Type B pancreatic cell (in vitro differentiated cells): ENCODE data around the gene ACOT6. TPM values are rescaled to one million over a fixed set of nuclear protein-coding genes. Genes with fewer than 3 reads are reported as not detected.

Experiments used
- DNase-seq: peaks from one replicate; pipeline ENCODE4 v3.0.0; 2021; ENCODE audit warnings: mixed read lengths; ENCODE audit not compliant: unreplicated experiment; ENCODE audit errors: extremely low spot score
- H3K27ac Mint-ChIP-seq: 2 replicates; pipeline ENCODE4 v1.8.0; 2021; ENCODE audit warnings: mild to moderate bottlenecking, mixed read lengths
- H3K27me3 Mint-ChIP-seq: 2 replicates; pipeline ENCODE4 v1.8.0; 2021; ENCODE audit warnings: mixed read lengths
- H3K36me3 Mint-ChIP-seq: 2 replicates; pipeline ENCODE4 v1.8.0; 2021; ENCODE audit warnings: mixed read lengths
- H3K4me1 Mint-ChIP-seq: one replicate; pipeline ENCODE4 v1.8.0; 2021; ENCODE audit warnings: mixed read lengths; ENCODE audit not compliant: unreplicated experiment
- H3K4me3 Mint-ChIP-seq: 2 replicates; pipeline ENCODE4 v1.8.0; 2021; ENCODE audit warnings: mild to moderate bottlenecking, mixed read lengths
- H3K9me3 Mint-ChIP-seq: 2 replicates; pipeline ENCODE4 v1.8.0; 2021; ENCODE audit warnings: mixed read lengths
- total RNA-seq: library from RNA; stranded (reverse); gene quantifications from 2 replicates; pipeline ENCODE4 v1.2.1, GENCODE V29; 2021; ENCODE audit warnings: low replicate concordance
- TF ChIP-seq, protein P1 (sequence below): fragments of 200-600 bp; sonication (generic); conservative IDR thresholded peaks from 2 replicates; pipeline ENCODE4 v1.5.0; 2021; ENCODE audit warnings: antibody characterized with exemption, mild to moderate bottlenecking

ACOT6 gene
- total RNA-seq, 1 donor from 2014 or later: not detected

DNA sequence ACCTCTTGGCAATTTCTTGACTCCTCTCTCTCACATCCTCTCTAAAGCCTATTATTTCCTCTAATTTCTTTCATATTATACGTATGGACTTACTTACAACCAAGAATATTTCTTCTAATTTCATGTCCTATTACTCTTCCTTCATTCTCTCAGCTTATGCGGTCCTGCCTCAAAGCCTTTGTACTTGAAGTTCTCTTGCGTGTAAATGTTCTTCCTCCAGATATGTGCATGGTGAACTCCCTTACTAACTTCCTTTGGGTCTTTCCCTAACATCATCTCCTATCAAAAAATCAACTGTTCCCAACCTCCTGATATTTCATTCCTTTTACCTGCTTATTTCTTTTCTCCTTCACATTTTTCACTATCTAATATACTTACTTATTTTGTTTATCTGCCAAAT, 55.5 kb downstream of the ACOT6 start:
- no peak for DNase-seq
- H3K27me3 Mint-ChIP-seq: no peaks in the 10 kb centered on the region
- peaks cover 6% of the 10 kb centered on the region for H3K4me1 Mint-ChIP-seq
- H3K36me3 Mint-ChIP-seq: peaks cover 5% of the 10 kb centered on the region
- H3K4me3 Mint-ChIP-seq: no peak overlapping the region
- no peaks in the 10 kb centered on the region for H3K9me3 Mint-ChIP-seq
- TF ChIP-seq, protein P1, sequence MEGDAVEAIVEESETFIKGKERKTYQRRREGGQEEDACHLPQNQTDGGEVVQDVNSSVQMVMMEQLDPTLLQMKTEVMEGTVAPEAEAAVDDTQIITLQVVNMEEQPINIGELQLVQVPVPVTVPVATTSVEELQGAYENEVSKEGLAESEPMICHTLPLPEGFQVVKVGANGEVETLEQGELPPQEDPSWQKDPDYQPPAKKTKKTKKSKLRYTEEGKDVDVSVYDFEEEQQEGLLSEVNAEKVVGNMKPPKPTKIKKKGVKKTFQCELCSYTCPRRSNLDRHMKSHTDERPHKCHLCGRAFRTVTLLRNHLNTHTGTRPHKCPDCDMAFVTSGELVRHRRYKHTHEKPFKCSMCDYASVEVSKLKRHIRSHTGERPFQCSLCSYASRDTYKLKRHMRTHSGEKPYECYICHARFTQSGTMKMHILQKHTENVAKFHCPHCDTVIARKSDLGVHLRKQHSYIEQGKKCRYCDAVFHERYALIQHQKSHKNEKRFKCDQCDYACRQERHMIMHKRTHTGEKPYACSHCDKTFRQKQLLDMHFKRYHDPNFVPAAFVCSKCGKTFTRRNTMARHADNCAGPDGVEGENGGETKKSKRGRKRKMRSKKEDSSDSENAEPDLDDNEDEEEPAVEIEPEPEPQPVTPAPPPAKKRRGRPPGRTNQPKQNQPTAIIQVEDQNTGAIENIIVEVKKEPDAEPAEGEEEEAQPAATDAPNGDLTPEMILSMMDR: no peak
- no peak overlapping the region for H3K27ac Mint-ChIP-seq

Other genes with a start within 250 kb of the ACOT6 start
- gene NUMB, start 154.0 kb upstream of the ACOT6 start, total RNA-seq: 64.5 and 78.1 TPM in 2 replicates
- gene RIOX1, start 121.6 kb upstream of the ACOT6 start, total RNA-seq: 12.1 and 16.7 TPM in 2 replicates
- gene ACOT1, start 75.4 kb upstream of the ACOT6 start, total RNA-seq: 3.8 and 5.3 TPM in 2 replicates
- gene HEATR4, start 53.6 kb upstream of the ACOT6 start, total RNA-seq: 0.19 and 0.33 TPM in 2 replicates
- gene ACOT2, start 43.3 kb upstream of the ACOT6 start, total RNA-seq: 18.1 and 18.2 TPM in 2 replicates
- gene ACOT4, start 20.6 kb upstream of the ACOT6 start, total RNA-seq: 0.99 and 1.9 TPM in 2 replicates
- 7.1 and 20.3 TPM in 2 replicates for gene DNAL1, start 32.5 kb downstream of the ACOT6 start, total RNA-seq
- 35.5 and 64.8 TPM in 2 replicates for gene PNMA1, start 101.9 kb downstream of the ACOT6 start, total RNA-seq
- 9.5 and 9.6 TPM in 2 replicates for gene PTGR2, start 239.3 kb downstream of the ACOT6 start, total RNA-seq